Endodermal cell (in vitro differentiated cells): ENCODE measurements around the gene INSR. TPM values are rescaled to one million over a fixed set of nuclear protein-coding genes. Genes with fewer than 3 reads are reported as not detected.
A peak's percentile ranks its signal among the peaks of the same experiment; 100 is the strongest.

Experiments
- DNase-seq: peaks from one replicate; pipeline ENCODE4 v3.0.0-alpha.2; 2017
- H3K27ac ChIP-seq: 2 replicates; pipeline ENCODE4 v1.5.1; 2013; ENCODE audit warnings: mild to moderate bottlenecking, low read depth, low read length, moderate library complexity
- H3K27me3 ChIP-seq: 2 replicates; pipeline ENCODE4 v1.6.1; 2013; ENCODE audit warnings: mild to moderate bottlenecking, low read length, moderate library complexity; ENCODE audit not compliant: insufficient read depth, control insufficient read depth, poor library complexity, severe bottlenecking
- H3K36me3 ChIP-seq: 2 replicates; pipeline ENCODE4 v1.7.0; 2013; ENCODE audit warnings: mild to moderate bottlenecking, low read length, moderate library complexity; ENCODE audit not compliant: control insufficient read depth, insufficient read depth
- H3K4me1 ChIP-seq: one replicate; pipeline ENCODE4 v1.7.0; 2013; ENCODE audit warnings: low read length; ENCODE audit not compliant: control insufficient read depth, insufficient read depth
- H3K4me3 ChIP-seq: 2 replicates; pipeline ENCODE4 v1.5.1; 2013; ENCODE audit warnings: mild to moderate bottlenecking, low read length, moderate library complexity
- H3K9ac ChIP-seq: 2 replicates; pipeline ENCODE4 v1.6.1; 2013; ENCODE audit warnings: mild to moderate bottlenecking, low read length, moderate library complexity; ENCODE audit not compliant: poor library complexity, severe bottlenecking; ENCODE audit errors: extremely low read depth
- H3K9me3 ChIP-seq: 2 replicates; pipeline ENCODE4 v1.6.1; 2013; ENCODE audit warnings: mild to moderate bottlenecking, low read length, moderate library complexity; ENCODE audit not compliant: control insufficient read depth
- H3K27ac Mint-ChIP-seq: 2 replicates; pipeline ENCODE4 v1.8.0; 2020; ENCODE audit warnings: mixed read lengths
- H3K27me3 Mint-ChIP-seq: 2 replicates; pipeline ENCODE4 v1.8.0; 2021; ENCODE audit warnings: mild to moderate bottlenecking, mixed read lengths; ENCODE audit not compliant: insufficient read depth
- H3K36me3 Mint-ChIP-seq: 2 replicates; pipeline ENCODE4 v1.8.0; 2020; ENCODE audit warnings: low read depth, mixed read lengths
- H3K4me1 Mint-ChIP-seq: 2 replicates; pipeline ENCODE4 v1.8.0; 2020; ENCODE audit warnings: mixed read lengths
- H3K4me3 Mint-ChIP-seq: 2 replicates; pipeline ENCODE4 v1.8.0; 2020; ENCODE audit warnings: mild to moderate bottlenecking, moderate library complexity, mixed read lengths
- H3K9me3 Mint-ChIP-seq: 2 replicates; pipeline ENCODE4 v1.8.0; 2020; ENCODE audit warnings: mild to moderate bottlenecking, mixed read lengths
- WGBS, 2 experiments: methylation state at CpG; one replicate each; pipeline versions ENCODE4 v1.1.5 to v1.1.7; 2013; ENCODE audit warnings: missing lambda C conversion rate in 2 of 2, mixed read lengths in 1 of 2; ENCODE audit not compliant: insufficient coverage in 1 of 2, insufficient read length in 1 of 2; 5-methylcytosine and 5-hydroxymethylcytosine counted together
- total RNA-seq, 2 donors: library from RNA; stranded (reverse); fragmentation: NEBNext Ultra II Directional in 1 of 2; extraction: Animal tissue kit (Norgen Biotek cat#: 25700) in 1 of 2; gene quantifications; 2 replicates in 1 of 2; 3 replicates in 1 of 2; pipeline ENCODE4 v1.2.1, GENCODE V29; 2021
- TF ChIP-seq, protein P1 (sequence below): fragments of 200-600 bp; sonication (generic); conservative IDR thresholded peaks from 2 replicates; pipeline ENCODE4 v1.5.0; 2021; ENCODE audit warnings: antibody characterized with exemption, mild to moderate bottlenecking

The INSR gene
- total RNA-seq, 2 donors from 2014 or later = 31.3 to 31.5 TPM

DNA sequence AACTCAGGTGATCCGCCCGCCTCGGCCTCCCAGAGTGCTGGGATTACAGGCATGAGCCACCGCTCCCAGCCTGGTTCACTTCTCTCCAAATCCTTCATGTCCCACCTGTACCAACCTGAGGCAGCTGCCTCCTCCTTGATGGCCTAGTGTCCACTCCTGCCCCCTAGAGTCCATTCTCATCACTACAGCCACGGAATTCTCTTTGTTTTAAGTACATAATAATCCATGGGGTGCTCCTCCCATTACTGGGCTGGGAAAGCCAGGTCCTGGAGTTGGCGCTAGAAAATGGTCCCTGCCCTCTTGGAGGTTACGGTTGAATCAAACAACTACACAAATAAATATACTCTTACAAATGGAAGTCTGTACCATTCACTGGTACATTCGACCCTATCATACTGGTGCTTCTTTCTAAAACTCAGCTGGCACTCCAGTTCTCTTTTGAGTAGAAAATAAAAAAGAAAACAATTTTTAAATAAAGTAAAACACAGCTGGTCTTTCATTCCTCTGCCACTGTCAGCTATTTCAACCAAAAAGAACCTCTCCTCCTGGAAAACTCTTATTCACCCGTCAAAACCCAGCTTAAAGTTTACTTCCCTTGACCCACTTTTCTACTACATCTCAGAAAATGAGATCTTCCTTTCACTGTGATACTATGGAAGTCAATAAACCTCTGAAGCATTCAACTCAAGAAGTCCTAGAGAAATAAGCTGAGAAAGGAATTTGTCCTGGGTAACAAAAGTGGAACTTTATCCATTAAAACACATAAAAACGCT is 32.1 kb upstream of the INSR start:
- Mint-ChIP-seq H3K4me1 (peaks cover under 1% of the 10 kb centered on the region), H3K27ac (no peak overlapping the region), H3K4me3 (no peak overlapping the region), H3K36me3 (no peaks in the 10 kb centered on the region), H3K27me3 (peaks cover 1% of the 10 kb centered on the region), H3K9me3 (peaks cover 7% of the 10 kb centered on the region)
- no peak overlapping the region for H3K9ac ChIP-seq
- no peak overlapping the region for H3K4me3 ChIP-seq
- peak; percentile 93 for DNase-seq
- WGBS, 2 experiments = 71 to 78% methylated on average over 9 of the region's 10 CpGs
- peaks cover 4% of the 10 kb centered on the region for H3K9me3 ChIP-seq
- H3K27me3 ChIP-seq = no peaks in the 10 kb centered on the region
- no peaks in the 10 kb centered on the region for H3K36me3 ChIP-seq
- H3K27ac ChIP-seq = no peak overlapping the region
- H3K4me1 ChIP-seq = no peaks in the 10 kb centered on the region
- TF ChIP-seq, protein P1, sequence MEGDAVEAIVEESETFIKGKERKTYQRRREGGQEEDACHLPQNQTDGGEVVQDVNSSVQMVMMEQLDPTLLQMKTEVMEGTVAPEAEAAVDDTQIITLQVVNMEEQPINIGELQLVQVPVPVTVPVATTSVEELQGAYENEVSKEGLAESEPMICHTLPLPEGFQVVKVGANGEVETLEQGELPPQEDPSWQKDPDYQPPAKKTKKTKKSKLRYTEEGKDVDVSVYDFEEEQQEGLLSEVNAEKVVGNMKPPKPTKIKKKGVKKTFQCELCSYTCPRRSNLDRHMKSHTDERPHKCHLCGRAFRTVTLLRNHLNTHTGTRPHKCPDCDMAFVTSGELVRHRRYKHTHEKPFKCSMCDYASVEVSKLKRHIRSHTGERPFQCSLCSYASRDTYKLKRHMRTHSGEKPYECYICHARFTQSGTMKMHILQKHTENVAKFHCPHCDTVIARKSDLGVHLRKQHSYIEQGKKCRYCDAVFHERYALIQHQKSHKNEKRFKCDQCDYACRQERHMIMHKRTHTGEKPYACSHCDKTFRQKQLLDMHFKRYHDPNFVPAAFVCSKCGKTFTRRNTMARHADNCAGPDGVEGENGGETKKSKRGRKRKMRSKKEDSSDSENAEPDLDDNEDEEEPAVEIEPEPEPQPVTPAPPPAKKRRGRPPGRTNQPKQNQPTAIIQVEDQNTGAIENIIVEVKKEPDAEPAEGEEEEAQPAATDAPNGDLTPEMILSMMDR = peak; percentile 79

DNA sequence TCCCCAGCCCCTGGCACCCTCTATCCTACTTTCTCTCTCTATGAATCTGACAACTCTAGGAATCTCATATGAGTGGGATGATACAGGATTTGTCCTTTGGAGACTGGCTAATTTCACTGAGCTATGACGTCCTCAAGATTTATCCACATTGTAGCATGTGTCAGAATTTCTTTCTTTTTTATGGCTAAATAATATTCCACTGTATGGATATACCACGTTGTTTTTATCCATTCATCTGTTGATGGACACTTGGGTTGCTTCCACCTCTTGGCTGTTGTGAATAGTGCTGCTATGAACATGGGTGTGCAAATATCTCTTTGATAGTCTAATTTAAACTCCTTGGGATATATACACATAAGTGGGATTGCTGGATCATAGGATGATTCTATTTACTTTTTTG is 24.0 kb upstream of the INSR start:
- no peak overlapping the region for H3K4me3 Mint-ChIP-seq
- peaks cover 3% of the 10 kb centered on the region for H3K4me1 Mint-ChIP-seq
- peaks cover 3% of the 10 kb centered on the region for H3K9me3 ChIP-seq

DNA sequence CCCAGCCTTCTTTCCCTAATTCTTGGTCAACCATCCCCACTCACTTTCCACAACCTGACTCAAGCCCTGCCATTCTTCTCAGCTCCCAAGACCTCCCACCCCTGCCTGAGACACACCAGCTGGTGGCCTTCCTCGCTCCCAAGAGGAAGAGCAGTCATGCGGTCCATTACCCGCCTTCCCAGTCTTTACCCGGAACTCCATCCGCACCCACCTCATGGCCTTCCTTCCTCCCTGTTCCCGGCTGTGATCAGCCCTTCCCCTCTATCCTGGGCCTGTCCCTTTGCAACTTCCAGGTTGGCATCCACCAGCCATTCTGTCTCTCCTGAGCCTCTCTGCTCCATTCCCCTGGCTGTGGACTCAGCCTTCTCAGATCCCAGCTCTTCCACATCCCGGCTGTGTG is 18.6 kb upstream of the INSR start:
- Mint-ChIP-seq H3K4me1 (no peaks in the 10 kb centered on the region), H3K4me3 (no peak overlapping the region), H3K27ac (no peak overlapping the region), H3K9me3 (peaks cover 17% of the 10 kb centered on the region), H3K27me3 (peaks cover 2% of the 10 kb centered on the region), H3K36me3 (no peaks in the 10 kb centered on the region)
- H3K36me3 ChIP-seq = no peaks in the 10 kb centered on the region
- DNase-seq = no peak
- H3K4me3 ChIP-seq = no peak overlapping the region
- no peaks in the 10 kb centered on the region for H3K4me1 ChIP-seq
- TF ChIP-seq, protein P1 = no peak
- no peaks in the 10 kb centered on the region for H3K9me3 ChIP-seq
- no peaks in the 10 kb centered on the region for H3K27me3 ChIP-seq
- WGBS, 2 experiments = 89 to 93% methylated on average over 5 to 7 of the region's 7 CpGs
- H3K27ac ChIP-seq = no peak overlapping the region
- no peak overlapping the region for H3K9ac ChIP-seq

More for the DNA sequence above, 24.0 kb upstream of the INSR start:
- WGBS, 2 experiments = 46% methylated on average over 2 of the region's 2 CpGs; no CpG with 5 or more reads in 1 of the 2 experiments
- Histone ChIP-seq H3K27me3 (no peaks in the 10 kb centered on the region), H3K27ac (no peak overlapping the region), H3K36me3 (no peaks in the 10 kb centered on the region), H3K4me1 (no peaks in the 10 kb centered on the region), H3K9ac (no peak overlapping the region), H3K4me3 (no peak overlapping the region)
- DNase-seq = no peak
- Mint-ChIP-seq H3K36me3 (no peaks in the 10 kb centered on the region), H3K27me3 (no peaks in the 10 kb centered on the region), H3K9me3 (peaks cover 24% of the 10 kb centered on the region), H3K27ac (no peak overlapping the region)
- TF ChIP-seq, protein P1 = no peak
